GM18867 (cell line): ENCODE measurements around the gene NEK8.
"Not testable (repeated sequence)": the region's sequence is repeated elsewhere in the genome, so short reads cannot be mapped to it uniquely, and the experiment has no call there.

Experiments used
- ATAC-seq: cut with Tn5 transposase; IDR thresholded peaks from one replicate; pipeline ENCODE4 v1.9.1; 2021; ENCODE audit warnings: mild to moderate bottlenecking, moderate library complexity; ENCODE audit not compliant: unreplicated experiment

The NEK8 gene

DNA sequence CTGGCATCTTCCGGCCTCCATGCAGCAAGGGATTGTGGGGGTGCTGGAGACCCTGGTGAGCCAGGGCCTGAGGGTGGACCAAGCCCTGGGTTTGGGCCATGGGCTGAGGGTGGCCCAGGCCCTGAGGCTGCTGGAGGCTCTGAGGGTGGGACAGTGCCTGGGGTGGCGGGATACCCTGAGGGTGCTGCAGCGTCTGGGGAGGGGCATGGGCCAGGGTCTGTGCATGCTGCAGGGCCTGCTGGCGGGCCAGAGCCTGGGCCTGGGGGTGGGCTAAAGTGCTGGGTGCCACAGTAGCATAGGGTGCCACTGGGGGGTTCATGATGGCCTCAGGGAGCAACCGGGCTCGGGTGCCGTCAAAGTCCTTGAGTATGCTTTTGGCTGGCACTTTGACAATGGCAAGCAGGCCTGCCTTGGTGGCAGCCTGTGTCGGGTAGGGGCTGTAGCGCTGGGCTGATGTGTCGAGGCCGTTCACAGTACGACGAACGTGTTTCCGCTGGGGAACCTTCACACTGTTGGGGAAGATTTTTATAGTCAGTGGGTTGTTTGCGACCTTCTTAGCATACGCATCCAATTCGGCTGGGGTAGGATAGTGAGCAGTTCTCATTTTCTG, 30.8 kb downstream of the NEK8 start:
- no peak for ATAC-seq

DNA sequence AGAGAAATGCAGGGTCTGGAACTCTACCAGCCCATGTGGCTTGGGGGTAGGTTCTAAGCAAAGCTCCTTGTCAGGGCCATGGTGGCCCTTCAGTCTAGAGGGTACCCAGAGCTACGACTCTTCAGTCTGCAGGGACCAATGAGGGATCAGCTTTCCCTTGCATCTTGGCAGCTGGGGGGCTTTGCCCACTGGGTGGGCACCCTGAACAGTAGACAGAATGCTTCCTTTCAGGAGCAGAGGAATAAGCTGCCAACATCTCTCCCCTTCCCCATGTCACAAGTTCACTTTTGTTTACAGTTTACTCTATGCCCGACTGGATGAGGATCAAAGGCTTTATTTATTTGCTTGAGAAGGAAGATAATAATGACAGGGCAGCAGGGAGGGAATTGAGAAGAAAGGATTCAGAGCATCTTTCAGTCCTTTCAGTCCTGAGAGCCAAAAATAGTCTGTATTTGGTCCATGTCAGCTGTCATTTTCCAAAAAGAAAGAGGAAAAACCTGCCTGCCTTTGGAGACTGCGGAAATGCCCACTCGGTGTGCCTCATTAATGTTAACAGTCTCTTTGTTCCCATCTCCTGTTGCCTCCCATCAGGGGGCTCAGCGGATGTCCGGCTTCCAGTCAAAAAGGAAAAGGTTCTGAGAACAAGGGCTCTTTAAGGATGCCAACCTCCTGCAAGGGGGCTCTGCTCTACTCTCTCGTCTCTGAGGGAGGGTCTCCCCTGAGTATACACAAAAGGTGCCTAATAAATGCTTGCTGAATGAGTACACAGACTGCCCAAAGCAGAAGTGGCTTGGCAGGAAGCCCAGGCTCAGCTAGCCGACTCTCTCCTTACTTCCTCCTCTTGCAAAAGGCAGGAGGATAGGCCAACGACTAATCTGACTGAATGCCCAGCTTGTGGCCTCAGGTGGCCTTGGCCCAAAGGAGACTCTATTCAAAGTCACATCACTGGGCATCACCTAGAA, 32.3 kb downstream of the NEK8 start:
- no peak for ATAC-seq

DNA sequence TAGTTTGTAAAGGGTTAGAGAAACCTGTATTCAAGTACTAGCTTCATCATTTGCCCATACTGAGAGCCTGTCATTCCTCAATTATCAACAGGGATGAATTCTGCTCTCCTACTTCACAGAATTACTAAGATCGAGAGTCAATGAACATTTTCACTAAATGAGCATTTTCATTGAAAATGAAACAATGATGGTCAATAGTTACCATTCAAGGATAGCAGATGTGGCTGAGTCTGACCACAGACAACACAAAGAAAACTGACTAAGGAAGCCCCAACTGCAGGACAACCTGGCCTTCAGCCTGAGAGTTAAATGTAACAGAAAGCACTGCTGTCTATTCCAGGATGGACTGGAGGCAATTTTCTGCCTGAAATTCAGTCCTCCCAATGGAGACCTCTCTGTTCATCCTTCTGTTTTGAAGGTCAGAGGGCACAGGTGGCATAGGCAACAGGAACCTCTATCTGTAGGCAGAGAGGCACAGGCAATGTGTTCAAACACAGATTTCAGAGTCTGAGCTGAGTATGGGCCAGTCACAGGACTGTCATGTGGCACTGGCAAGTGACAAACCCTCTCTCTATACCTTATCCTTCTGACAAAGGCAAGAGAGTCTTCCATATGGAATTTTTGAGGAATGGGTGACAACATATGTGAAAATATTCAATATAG, 34.7 kb downstream of the NEK8 start:
- peak; percentile 45 for ATAC-seq

DNA sequence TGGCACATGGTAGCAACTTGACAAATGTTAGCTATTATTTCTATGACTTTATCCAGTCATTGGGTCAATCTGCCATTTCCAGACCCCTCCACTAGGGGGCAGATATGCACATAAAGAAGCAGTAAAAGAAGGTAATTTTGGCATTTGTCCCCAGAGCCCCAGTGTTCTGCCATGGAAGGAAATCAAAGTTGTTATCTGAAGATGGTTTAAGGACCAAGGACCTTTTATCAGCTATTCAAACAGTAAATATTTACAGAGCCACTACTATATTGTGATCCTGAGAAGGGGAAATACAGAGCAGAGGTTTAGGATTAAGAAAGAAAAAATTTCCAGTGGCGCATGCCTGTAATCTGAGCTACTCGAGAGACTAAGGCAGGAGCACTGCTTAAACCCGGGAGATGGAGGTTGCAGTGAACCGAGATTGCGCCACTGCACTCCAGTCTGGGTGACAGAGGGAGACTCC, 35.2 kb downstream of the NEK8 start:
- peak; percentile 23 for ATAC-seq

DNA sequence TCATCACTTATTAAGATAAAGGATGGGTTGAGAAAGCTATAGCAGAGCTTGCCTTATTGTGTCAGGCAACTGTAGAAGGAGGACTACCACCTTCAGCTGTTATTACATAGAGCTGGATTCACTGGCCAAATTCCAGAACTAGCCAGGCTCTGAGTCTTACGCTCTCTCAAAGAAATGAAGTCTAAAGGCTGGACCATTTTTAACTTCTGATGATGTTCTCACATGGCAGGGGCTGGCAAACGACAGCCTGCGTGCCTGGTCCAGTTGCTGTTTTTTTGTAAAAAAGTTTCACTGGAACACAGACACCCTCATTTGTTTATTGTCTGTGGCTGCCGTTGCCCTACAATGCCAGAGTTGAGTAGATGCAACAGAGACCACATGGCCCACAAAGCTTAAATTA, 36.5 kb downstream of the NEK8 start:
- ATAC-seq, result no peak

DNA sequence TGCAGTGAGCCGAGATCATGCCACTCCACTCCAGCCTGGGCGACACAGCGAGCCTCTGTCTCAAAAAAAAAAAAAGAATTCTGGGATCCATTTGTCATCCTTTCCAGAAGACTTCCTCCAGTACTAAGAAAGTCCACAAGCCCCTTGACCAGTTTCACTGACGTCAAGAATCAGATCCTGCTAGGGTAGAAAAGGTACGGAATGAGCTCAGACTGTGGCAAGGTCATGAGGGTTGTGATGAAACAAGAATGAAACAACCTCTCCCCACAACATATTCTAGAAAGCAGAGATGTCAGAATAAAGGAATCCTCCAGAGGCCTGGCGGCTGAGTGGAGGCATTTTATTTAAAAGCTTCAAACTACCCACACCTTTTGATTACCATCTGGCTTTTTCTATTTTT, 45.1 kb downstream of the NEK8 start:
- no peak for ATAC-seq

DNA sequence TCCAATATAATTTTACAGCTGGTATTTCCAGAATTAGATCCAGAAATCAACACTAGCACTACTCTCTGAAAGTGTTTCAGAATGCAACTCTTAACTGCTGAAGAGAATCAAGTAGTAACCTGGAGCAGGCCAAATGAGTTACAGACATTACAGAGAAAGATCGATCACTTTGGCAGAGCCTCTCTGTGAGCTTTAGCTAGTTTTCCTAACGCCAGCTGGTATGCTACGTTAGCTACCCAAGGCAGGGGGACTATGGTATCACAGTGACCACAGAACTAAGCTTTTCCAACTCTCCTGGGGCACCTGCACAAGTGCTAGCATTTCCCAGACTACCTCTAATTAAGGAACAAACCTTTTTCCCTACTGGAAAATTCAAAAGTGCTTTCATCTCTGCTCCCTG, 45.6 kb downstream of the NEK8 start:
- ATAC-seq, result no peak

DNA sequence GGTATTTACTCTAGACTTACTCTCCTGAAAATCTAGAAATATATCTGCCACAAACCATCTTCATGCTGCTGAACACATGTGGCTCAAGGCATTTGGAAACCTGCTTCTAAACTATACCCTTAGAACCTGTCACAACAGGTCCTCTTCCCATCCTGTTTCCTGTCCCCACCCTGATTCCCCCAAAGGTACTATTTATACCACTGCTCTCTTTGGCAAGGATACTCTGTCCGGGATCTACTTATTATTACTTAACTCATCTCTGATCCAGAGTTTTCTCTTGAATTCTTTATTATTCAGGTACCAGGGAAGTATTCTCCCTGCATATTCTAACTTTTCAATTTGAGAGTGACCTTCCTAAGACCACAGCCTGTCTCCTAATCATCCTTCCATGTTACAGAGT, 48.6 kb downstream of the NEK8 start:
- ATAC-seq, result no peak

DNA sequence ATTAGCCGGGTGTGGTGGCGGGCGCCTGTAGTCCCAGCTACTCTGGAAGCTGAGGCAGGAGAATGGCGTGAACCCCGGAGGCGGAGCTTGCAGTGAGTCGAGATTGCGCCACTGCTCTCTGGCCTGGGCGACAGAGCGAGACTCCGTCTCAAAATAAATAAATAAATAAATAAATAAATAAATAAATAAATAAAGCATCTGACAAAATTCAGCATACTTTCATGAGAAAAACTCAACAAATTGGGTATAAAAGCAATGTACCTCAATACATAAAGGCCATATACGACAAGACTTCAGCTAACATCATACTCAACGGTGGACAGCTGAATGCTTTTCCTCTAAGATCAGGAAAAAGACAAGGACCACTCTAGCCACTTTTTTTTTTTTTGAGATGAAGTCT, 51.0 kb downstream of the NEK8 start:
- ATAC-seq, result not testable (repeated sequence)

DNA sequence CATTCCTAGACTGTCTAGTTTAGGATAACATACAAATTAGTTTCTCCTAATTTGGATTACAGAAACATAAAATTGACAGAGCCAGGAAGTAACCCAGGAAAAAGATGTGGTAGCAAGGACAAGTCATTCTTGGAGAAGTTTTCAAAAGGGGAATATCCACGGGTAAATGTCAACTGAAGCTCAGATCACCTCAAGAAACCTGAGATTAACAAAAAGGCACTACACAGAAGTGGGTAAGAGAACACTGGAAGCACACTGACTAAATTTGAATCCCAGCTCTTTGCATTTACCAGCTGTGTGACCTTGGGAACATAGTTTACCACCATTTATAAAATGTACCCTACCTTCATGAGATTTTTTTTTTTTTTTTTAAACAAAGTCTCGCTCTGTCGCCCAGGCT, 54.6 kb downstream of the NEK8 start:
- ATAC-seq, result no peak

DNA sequence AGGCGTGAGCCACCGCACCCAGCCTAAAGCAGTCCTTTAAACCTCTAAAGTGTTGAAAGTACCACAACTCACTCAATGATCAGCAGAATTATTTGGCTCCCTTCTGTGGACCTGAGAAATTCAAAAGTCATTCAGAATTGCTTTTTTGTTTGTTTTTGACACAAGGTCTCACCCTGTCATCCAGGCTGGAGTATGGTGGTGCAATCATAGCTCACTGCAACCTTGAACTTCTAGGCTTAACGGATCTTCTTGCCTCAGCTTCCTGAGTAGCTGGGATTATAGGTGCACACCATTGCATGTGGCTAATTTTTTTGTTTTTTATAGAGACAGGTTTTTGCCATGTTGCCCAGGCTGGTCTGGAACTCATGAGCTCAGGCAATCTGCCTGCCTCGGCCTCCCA, 59.5 kb downstream of the NEK8 start:
- no peak for ATAC-seq
